ENCODE data around the gene ZMYND15. TPM values are rescaled to one million over a fixed set of nuclear protein-coding genes. Genes with fewer than 3 reads are reported as not detected.

ZMYND15 gene
- total RNA-seq, 5 donors from 2014 or later (not counting 1 experiment from before 2014, with no cell fraction given) = 0.29 to 1.4 (median 0.44) TPM

- peaks cover 5 to 73% of the 10 kb centered on the region in 2 experiments for H3K27me3 ChIP-seq (replicated peaks in 1 of 2; ENCODE audit: control insufficient read depth in 2 of 2, extremely low read depth in 1 of 2, insufficient read depth in 2 of 2, low read length in 1 of 2)
- Mint-ChIP-seq H3K4me1 (peaks cover 21 to 29% (median 28%) of the 10 kb centered on the region in 3 donors), H3K4me3 (no peak overlapping the region), H3K36me3 (no peaks in the 10 kb centered on the region), H3K27me3 (peaks cover 4 to 19% of the 10 kb centered on the region in 2 donors), H3K9me3 (no peaks in the 10 kb centered on the region), H3K27ac (no peak overlapping the region)
- peaks cover 2 to 41% of the 10 kb centered on the region in 2 experiments for H3K4me1 ChIP-seq (ENCODE audit: control insufficient read depth in 1 of 2, extremely low read depth in 1 of 2, insufficient read depth in 2 of 2, low read length in 2 of 2)
- ATAC-seq (replicated peaks in 1 of 4) (no peak), DNase-seq (no peak)
- POLR2A ChIA-PET = no interaction called here
- CTCF ChIA-PET = no interaction called here
- H3K27ac ChIP-seq (ENCODE audit: low read length) = no peak overlapping the region
- WGBS (ENCODE audit: insufficient coverage) = 60% methylated on average over 1 of the region's 8 CpGs
- H3K9me3 ChIP-seq = no peaks in the 10 kb centered on the region
- no peak overlapping the region for H3K4me3 ChIP-seq (ENCODE audit: control insufficient read depth in 1 of 2, extremely low read depth in 1 of 2, low read length in 1 of 2)
- no peaks in the 10 kb centered on the region for H3K36me3 ChIP-seq (ENCODE audit: control insufficient read depth in 2 of 2, extremely low read depth in 1 of 2, insufficient read depth in 1 of 2, low read length in 1 of 2)
Observed at GRCh38 chr17:4743216-4743615, 3.6 kb downstream of the ZMYND15 start.

DNA sequence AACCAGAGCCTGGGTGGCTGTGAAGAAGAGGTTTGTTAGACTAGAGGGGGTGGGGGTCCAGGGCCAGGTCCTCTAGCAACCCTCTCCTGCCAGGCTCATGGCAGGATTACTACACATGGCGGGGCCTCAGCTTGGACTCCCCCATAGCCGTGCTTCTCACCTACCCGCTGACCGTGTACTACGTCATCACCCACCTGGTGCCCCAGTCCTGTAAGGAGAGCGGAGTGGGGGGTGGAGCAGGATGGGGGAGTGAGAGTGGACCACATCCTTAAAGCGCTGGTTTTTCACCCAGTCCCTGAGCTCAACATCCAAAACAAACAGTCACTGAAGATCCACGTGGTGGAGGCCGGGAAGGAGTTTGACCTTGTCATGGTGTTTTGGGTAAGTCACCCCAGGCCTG, 4.3 kb downstream of the ZMYND15 start:
- peaks cover 19 to 29% (median 27%) of the 10 kb centered on the region in 3 donors for H3K4me1 Mint-ChIP-seq
- CTCF ChIA-PET = interaction anchor here in 1 of 2 donors (0.5 kb wide), 1 partner anchor 976 kb away, joined by 3 read pairs; no protein-coding TSS in a partner anchor
- H3K27ac Mint-ChIP-seq = no peak overlapping the region
- H3K4me3 Mint-ChIP-seq = no peak overlapping the region
- no peaks in the 10 kb centered on the region for H3K36me3 ChIP-seq (ENCODE audit: control insufficient read depth in 2 of 2, extremely low read depth in 1 of 2, insufficient read depth in 1 of 2, low read length in 1 of 2)
- DNase-seq (no peak), ATAC-seq (replicated peaks in 1 of 4) (no peak)
- H3K27me3 ChIP-seq (replicated peaks in 1 of 2; ENCODE audit: control insufficient read depth in 2 of 2, extremely low read depth in 1 of 2, insufficient read depth in 2 of 2, low read length in 1 of 2) = peaks cover 2 to 67% of the 10 kb centered on the region in 2 experiments
- POLR2A ChIA-PET = no interaction called here
- no CpG with 5 or more reads among the region's 9 CpGs for WGBS (ENCODE audit: insufficient coverage)
- H3K9me3 Mint-ChIP-seq = no peaks in the 10 kb centered on the region
- H3K4me1 ChIP-seq (ENCODE audit: control insufficient read depth in 1 of 2, extremely low read depth in 1 of 2, insufficient read depth in 2 of 2, low read length in 2 of 2) = peaks cover 2 to 39% of the 10 kb centered on the region in 2 experiments
- no peaks in the 10 kb centered on the region for H3K36me3 Mint-ChIP-seq
- no peaks in the 10 kb centered on the region for H3K9me3 ChIP-seq
- peaks cover 4 to 18% of the 10 kb centered on the region in 2 donors for H3K27me3 Mint-ChIP-seq
- no peak overlapping the region for H3K27ac ChIP-seq (ENCODE audit: low read length)
- no peak overlapping the region for H3K4me3 ChIP-seq (ENCODE audit: control insufficient read depth in 1 of 2, extremely low read depth in 1 of 2, low read length in 1 of 2)

- Histone ChIP-seq H3K27ac (ENCODE audit: low read length) (no peak overlapping the region), H3K4me1 (ENCODE audit: control insufficient read depth in 1 of 2, extremely low read depth in 1 of 2, insufficient read depth in 2 of 2, low read length in 2 of 2) (peaks cover 2 to 27% of the 10 kb centered on the region in 2 experiments), H3K9me3 (no peaks in the 10 kb centered on the region), H3K36me3 (ENCODE audit: control insufficient read depth in 2 of 2, extremely low read depth in 1 of 2, insufficient read depth in 1 of 2, low read length in 1 of 2) (no peaks in the 10 kb centered on the region), H3K27me3 (replicated peaks in 1 of 2; ENCODE audit: control insufficient read depth in 2 of 2, extremely low read depth in 1 of 2, insufficient read depth in 2 of 2, low read length in 1 of 2) (peaks cover 2 to 61% of the 10 kb centered on the region in 2 experiments), H3K4me3 (ENCODE audit: control insufficient read depth in 1 of 2, extremely low read depth in 1 of 2, low read length in 1 of 2) (no peak overlapping the region)
- WGBS (ENCODE audit: insufficient coverage) = 32% methylated on average over 17 of the region's 51 CpGs
- Mint-ChIP-seq H3K4me1 (peaks cover 15 to 25% (median 21%) of the 10 kb centered on the region in 3 donors), H3K4me3 (peak overlapping the region in 1 of 3 donors; percentile 19), H3K9me3 (no peaks in the 10 kb centered on the region), H3K27ac (no peak overlapping the region), H3K36me3 (no peaks in the 10 kb centered on the region), H3K27me3 (peaks cover 3 to 19% of the 10 kb centered on the region in 2 donors)
- DNase-seq (no peak), ATAC-seq (replicated peaks in 1 of 4) (no peak)
- ChIA-PET CTCF (no interaction called here), POLR2A (no interaction called here)
Observed at GRCh38 chr17:4744999-4745969, 5.7 kb downstream of the ZMYND15 start.

DNA sequence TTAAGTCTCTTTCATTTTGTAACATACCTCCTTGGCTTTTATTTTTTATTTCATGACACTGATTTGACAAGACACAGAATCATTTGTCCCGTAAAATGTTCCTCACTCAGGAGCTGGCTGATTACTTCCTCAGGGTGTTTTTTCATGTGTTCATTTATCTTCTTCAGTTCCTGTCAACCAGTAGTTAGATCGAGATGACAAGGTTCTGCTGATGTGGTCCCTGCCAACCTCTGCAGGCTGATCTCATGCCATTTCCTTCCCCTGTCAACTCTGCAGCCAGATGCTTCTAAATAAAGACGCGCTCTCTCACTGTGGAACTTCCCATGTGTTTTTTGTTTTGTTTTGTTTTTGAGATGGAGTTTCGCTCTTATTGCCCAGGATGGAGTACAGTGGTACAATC, 8.2 kb downstream of the ZMYND15 start:
- Mint-ChIP-seq H3K36me3 (no peaks in the 10 kb centered on the region), H3K27me3 (peaks cover 7 to 13% of the 10 kb centered on the region in 2 donors), H3K4me3 (peak overlapping the region; percentile 32 to 55 (median 55)), H3K9me3 (no peaks in the 10 kb centered on the region), H3K27ac (peak overlapping the region; percentile 80 to 88), H3K4me1 (peaks cover 13 to 21% (median 18%) of the 10 kb centered on the region in 3 donors)
- H3K27ac ChIP-seq (ENCODE audit: low read length) = peak overlapping the region; percentile 41
- POLR2A ChIA-PET = no interaction called here
- peak overlapping the region in 1 of 2 donors; percentile 2 for H3K4me3 ChIP-seq (ENCODE audit: control insufficient read depth in 1 of 2, extremely low read depth in 1 of 2, low read length in 1 of 2)
- H3K27me3 ChIP-seq (replicated peaks in 1 of 2; ENCODE audit: control insufficient read depth in 2 of 2, extremely low read depth in 1 of 2, insufficient read depth in 2 of 2, low read length in 1 of 2) = peaks cover 2 to 40% of the 10 kb centered on the region in 2 experiments
- H3K36me3 ChIP-seq (ENCODE audit: control insufficient read depth in 2 of 2, extremely low read depth in 1 of 2, insufficient read depth in 1 of 2, low read length in 1 of 2) = no peaks in the 10 kb centered on the region
- CTCF ChIA-PET = interaction anchor here in 1 of 2 donors (1.0 kb wide), 1 partner anchor 38 kb away, joined by 3 read pairs; the partner anchor contains the start of gene ARRB2
- H3K4me1 ChIP-seq (ENCODE audit: control insufficient read depth in 1 of 2, extremely low read depth in 1 of 2, insufficient read depth in 2 of 2, low read length in 2 of 2) = peaks cover 2 to 23% of the 10 kb centered on the region in 2 experiments
- WGBS (ENCODE audit: insufficient coverage) = 0% methylated on average over 3 of the region's 5 CpGs
- DNase-seq = peak in 28 of 35 experiments; percentile 3 to 67 (median 35)
- peak; percentile 91 to 100 (median 96) for ATAC-seq (replicated peaks in 1 of 4)
- H3K9me3 ChIP-seq = no peaks in the 10 kb centered on the region

DNA sequence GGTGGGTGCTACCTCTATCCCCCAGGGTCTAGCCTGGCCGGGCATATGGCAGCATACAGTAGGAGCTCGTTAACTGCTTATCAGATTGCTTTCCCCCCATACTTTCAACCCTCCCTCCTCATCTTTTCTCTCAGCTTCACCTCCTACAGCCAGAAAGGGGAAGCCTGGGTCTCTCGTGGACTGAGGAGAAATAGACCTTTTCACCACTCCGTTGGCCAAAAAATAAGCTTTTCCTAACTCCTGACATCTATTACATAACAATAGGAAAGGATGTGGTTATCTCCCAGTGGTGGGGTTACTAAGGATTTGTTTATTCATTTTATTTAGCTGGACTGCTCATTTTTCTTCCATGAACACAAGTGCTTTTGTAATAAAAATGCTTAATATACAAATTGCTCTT, 9.1 kb downstream of the ZMYND15 start:
- H3K36me3 ChIP-seq (ENCODE audit: control insufficient read depth in 2 of 2, extremely low read depth in 1 of 2, insufficient read depth in 1 of 2, low read length in 1 of 2) = no peaks in the 10 kb centered on the region
- Mint-ChIP-seq H3K4me3 (peak overlapping the region in 2 of 3 donors; percentile 32 to 55), H3K4me1 (peaks cover 13 to 21% (median 18%) of the 10 kb centered on the region in 3 donors), H3K27ac (peak overlapping the region in 1 of 2 donors; percentile 39), H3K9me3 (no peaks in the 10 kb centered on the region), H3K27me3 (peaks cover 9 to 11% of the 10 kb centered on the region in 2 donors), H3K36me3 (no peaks in the 10 kb centered on the region)
- ATAC-seq (replicated peaks in 1 of 4) = no peak
- H3K27me3 ChIP-seq (replicated peaks in 1 of 2; ENCODE audit: control insufficient read depth in 2 of 2, extremely low read depth in 1 of 2, insufficient read depth in 2 of 2, low read length in 1 of 2) = peaks cover 2 to 34% of the 10 kb centered on the region in 2 experiments
- H3K4me1 ChIP-seq (ENCODE audit: control insufficient read depth in 1 of 2, extremely low read depth in 1 of 2, insufficient read depth in 2 of 2, low read length in 2 of 2) = peaks cover 2 to 23% of the 10 kb centered on the region in 2 experiments
- no peak for DNase-seq
- WGBS (ENCODE audit: insufficient coverage) = 56% methylated on average over 2 of the region's 4 CpGs
- CTCF ChIA-PET = interaction anchor here in 1 of 2 donors (1.0 kb wide), 1 partner anchor 39 kb away, joined by 3 read pairs; the partner anchor contains the start of gene ARRB2
- H3K4me3 ChIP-seq (ENCODE audit: control insufficient read depth in 1 of 2, extremely low read depth in 1 of 2, low read length in 1 of 2) = no peak overlapping the region
- POLR2A ChIA-PET = no interaction called here
- H3K9me3 ChIP-seq = no peaks in the 10 kb centered on the region
- no peak overlapping the region for H3K27ac ChIP-seq (ENCODE audit: low read length)

DNA sequence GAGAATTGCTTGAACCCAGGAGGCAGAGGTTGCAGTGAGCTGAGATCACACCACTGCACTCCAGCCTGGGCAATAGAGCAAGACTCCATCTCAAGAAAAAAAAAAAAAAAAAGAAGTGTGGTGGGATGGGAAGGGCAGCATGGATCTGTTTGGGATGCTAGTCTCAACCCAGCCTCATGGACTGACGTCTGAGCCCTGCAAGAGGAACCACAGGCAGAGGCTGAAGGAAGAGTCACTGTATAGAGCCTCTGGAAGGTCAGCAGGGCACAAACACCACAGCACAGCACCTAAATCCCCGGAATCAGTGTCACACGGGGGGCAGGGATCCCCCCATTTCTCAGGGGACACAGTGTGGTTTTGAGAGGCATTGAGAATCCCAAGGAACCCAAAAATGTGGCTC, 11.0 kb downstream of the ZMYND15 start:
- no peak for DNase-seq
- Mint-ChIP-seq H3K27ac (no peak overlapping the region), H3K4me3 (no peak overlapping the region), H3K36me3 (no peaks in the 10 kb centered on the region), H3K9me3 (no peaks in the 10 kb centered on the region), H3K4me1 (peaks cover 13 to 18% (median 13%) of the 10 kb centered on the region in 3 donors), H3K27me3 (peaks cover 19 to 22% of the 10 kb centered on the region in 2 donors)
- no peak overlapping the region for H3K27ac ChIP-seq (ENCODE audit: low read length)
- ChIA-PET POLR2A (no interaction called here), CTCF (no interaction called here)
- H3K9me3 ChIP-seq = no peaks in the 10 kb centered on the region
- ATAC-seq (replicated peaks in 1 of 4) = no peak
- peaks cover 2 to 16% of the 10 kb centered on the region in 2 experiments for H3K4me1 ChIP-seq (ENCODE audit: control insufficient read depth in 1 of 2, extremely low read depth in 1 of 2, insufficient read depth in 2 of 2, low read length in 2 of 2)
- no peaks in the 10 kb centered on the region for H3K36me3 ChIP-seq (ENCODE audit: control insufficient read depth in 2 of 2, extremely low read depth in 1 of 2, insufficient read depth in 1 of 2, low read length in 1 of 2)
- no CpG with 5 or more reads among the region's 3 CpGs for WGBS (ENCODE audit: insufficient coverage)
- no peak overlapping the region for H3K4me3 ChIP-seq (ENCODE audit: control insufficient read depth in 1 of 2, extremely low read depth in 1 of 2, low read length in 1 of 2)
- peaks cover 0 to 31% of the 10 kb centered on the region in 2 experiments for H3K27me3 ChIP-seq (replicated peaks in 1 of 2; ENCODE audit: control insufficient read depth in 2 of 2, extremely low read depth in 1 of 2, insufficient read depth in 2 of 2, low read length in 1 of 2)

All from T-cell (primary cell).